Measurements from ENCODE around the gene TAOK3.

DNA sequence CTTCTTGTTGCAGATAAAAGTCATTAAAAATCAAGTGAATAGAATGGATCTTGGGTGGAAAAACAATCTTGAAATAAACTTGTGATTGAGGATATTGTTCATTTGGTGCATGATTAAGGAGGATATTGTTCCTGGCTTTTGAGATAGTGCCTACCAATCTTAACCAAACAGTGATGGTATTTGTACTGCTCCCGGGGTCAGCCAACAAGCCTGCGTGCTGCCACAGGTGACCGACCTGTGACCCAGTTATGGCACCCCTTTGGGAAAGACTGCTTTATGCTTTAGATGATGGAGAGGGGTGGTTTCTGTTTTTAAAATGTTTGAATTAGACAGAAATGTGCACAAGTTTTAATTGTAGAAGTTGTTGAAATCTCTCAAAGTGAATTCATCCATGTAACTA, 45.2 kb upstream of the TAOK3 start:
- TF ChIP-seq EZH2 (IDR thresholded peaks at IDR 0.05) (no peak), POLR2AphosphoS5 (IDR thresholded peaks at IDR 0.05; ENCODE audit: borderline replicate concordance, low read depth, low read length) (no peak), FOXP2 (optimal IDR thresholded peaks at IDR 0.05; ENCODE audit: control extremely low read depth, extremely low read length, insufficient read depth) (no peak)
